Measurements from ENCODE around the gene PIERCE2. TPM values are rescaled to one million over a fixed set of nuclear protein-coding genes. Genes with fewer than 3 reads are reported as not detected.

Gene PIERCE2
- total RNA-seq, 1 experiment from 2014 or later, result 2.9 TPM

GRCh38 chr15:55366981-55367380 is 41.3 kb upstream of the PIERCE2 start:
- no peak for DNase-seq
- Mint-ChIP-seq H3K4me3 (ENCODE audit: low read depth, unreplicated experiment) (no peak overlapping the region), H3K36me3 (ENCODE audit: insufficient read depth, unreplicated experiment) (peaks cover 5% of the 10 kb centered on the region), H3K4me1 (ENCODE audit: low read depth, unreplicated experiment) (no peaks in the 10 kb centered on the region), H3K27me3 (ENCODE audit: unreplicated experiment) (no peaks in the 10 kb centered on the region), H3K27ac (ENCODE audit: unreplicated experiment) (no peak overlapping the region), H3K9me3 (ENCODE audit: low read depth, unreplicated experiment) (no peaks in the 10 kb centered on the region)
- intact Hi-C loops (cut with micrococcal nuclease; ENCODE audit: unreplicated experiment), result no loop called here
- no TSS peak for BruUV-seq (replicated peaks)
- CTCF ChIA-PET, result interaction anchor here (0.6 kb wide), 1 partner anchor 34 kb away, joined by 3 read pairs; no protein-coding TSS in a partner anchor
- TF ChIP-seq, protein P1, sequence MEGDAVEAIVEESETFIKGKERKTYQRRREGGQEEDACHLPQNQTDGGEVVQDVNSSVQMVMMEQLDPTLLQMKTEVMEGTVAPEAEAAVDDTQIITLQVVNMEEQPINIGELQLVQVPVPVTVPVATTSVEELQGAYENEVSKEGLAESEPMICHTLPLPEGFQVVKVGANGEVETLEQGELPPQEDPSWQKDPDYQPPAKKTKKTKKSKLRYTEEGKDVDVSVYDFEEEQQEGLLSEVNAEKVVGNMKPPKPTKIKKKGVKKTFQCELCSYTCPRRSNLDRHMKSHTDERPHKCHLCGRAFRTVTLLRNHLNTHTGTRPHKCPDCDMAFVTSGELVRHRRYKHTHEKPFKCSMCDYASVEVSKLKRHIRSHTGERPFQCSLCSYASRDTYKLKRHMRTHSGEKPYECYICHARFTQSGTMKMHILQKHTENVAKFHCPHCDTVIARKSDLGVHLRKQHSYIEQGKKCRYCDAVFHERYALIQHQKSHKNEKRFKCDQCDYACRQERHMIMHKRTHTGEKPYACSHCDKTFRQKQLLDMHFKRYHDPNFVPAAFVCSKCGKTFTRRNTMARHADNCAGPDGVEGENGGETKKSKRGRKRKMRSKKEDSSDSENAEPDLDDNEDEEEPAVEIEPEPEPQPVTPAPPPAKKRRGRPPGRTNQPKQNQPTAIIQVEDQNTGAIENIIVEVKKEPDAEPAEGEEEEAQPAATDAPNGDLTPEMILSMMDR (IDR thresholded peaks at IDR 0.05; ENCODE audit: unreplicated experiment), result no peak

- H3K9me3 Mint-ChIP-seq (ENCODE audit: low read depth, unreplicated experiment), result no peaks in the 10 kb centered on the region
- H3K36me3 Mint-ChIP-seq (ENCODE audit: insufficient read depth, unreplicated experiment), result peaks cover 12% of the 10 kb centered on the region
- CTCF ChIA-PET, result interaction anchor here (2.4 kb wide), 1 partner anchor 67 kb away, joined by 6 read pairs; no protein-coding TSS in a partner anchor
- no peak overlapping the region for H3K27ac Mint-ChIP-seq (ENCODE audit: unreplicated experiment)
- TF ChIP-seq, protein P1 (IDR thresholded peaks at IDR 0.05; ENCODE audit: unreplicated experiment), result no peak
- no peak for DNase-seq
- no peaks in the 10 kb centered on the region for H3K27me3 Mint-ChIP-seq (ENCODE audit: unreplicated experiment)
- BruUV-seq (replicated peaks), result no TSS peak
- intact Hi-C loops (cut with micrococcal nuclease; ENCODE audit: unreplicated experiment), result loop anchor here (10.0 kb wide), 1 partner anchor 62 kb away; no protein-coding TSS in a partner anchor
- no peak overlapping the region for H3K4me3 Mint-ChIP-seq (ENCODE audit: low read depth, unreplicated experiment)
- peaks cover 12% of the 10 kb centered on the region for H3K4me1 Mint-ChIP-seq (ENCODE audit: low read depth, unreplicated experiment)
These were observed 35.4 kb upstream of the PIERCE2 start for GRCh38 chr15:55372701-55373440.

GRCh38 chr15:55379095-55379494 is 29.2 kb upstream of the PIERCE2 start:
- BruUV-seq (replicated peaks), result no TSS peak
- no peaks in the 10 kb centered on the region for H3K4me1 Mint-ChIP-seq (ENCODE audit: low read depth, unreplicated experiment)
- H3K9me3 Mint-ChIP-seq (ENCODE audit: low read depth, unreplicated experiment), result no peaks in the 10 kb centered on the region
- H3K4me3 Mint-ChIP-seq (ENCODE audit: low read depth, unreplicated experiment), result no peak overlapping the region
- H3K27me3 Mint-ChIP-seq (ENCODE audit: unreplicated experiment), result no peaks in the 10 kb centered on the region
- intact Hi-C loops (cut with micrococcal nuclease; ENCODE audit: unreplicated experiment), result loop anchor here (10.0 kb wide), 1 partner anchor 56 kb away; no protein-coding TSS in a partner anchor
- no peak for DNase-seq
- TF ChIP-seq, protein P1 (IDR thresholded peaks at IDR 0.05; ENCODE audit: unreplicated experiment), result no peak
- CTCF ChIA-PET, result no interaction called here
- H3K36me3 Mint-ChIP-seq (ENCODE audit: insufficient read depth, unreplicated experiment), result peaks cover 15% of the 10 kb centered on the region
- no peak overlapping the region for H3K27ac Mint-ChIP-seq (ENCODE audit: unreplicated experiment)

DNA sequence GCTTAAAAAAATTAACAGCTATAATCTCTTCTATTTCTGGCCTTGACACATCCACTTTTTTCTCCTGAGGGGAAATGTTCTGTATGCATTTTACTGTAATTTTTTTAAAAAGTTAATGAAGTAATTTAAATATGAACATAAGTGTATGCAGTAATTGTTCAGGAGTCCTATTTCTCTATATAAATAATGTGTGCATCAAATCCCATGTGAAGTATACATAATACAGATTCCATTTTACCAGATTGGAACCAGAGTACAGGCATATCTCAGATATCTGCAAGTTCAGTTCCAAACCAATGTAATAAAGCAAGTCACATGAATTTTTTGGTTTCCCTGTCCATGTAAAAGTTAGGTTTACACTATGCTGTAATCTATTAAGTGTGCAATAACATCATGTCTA is 26.7 kb upstream of the PIERCE2 start:
- no peaks in the 10 kb centered on the region for H3K27me3 Mint-ChIP-seq (ENCODE audit: unreplicated experiment)
- DNase-seq, result no peak
- no TSS peak for BruUV-seq (replicated peaks)
- H3K27ac Mint-ChIP-seq (ENCODE audit: unreplicated experiment), result no peak overlapping the region
- H3K4me3 Mint-ChIP-seq (ENCODE audit: low read depth, unreplicated experiment), result no peak overlapping the region
- peaks cover 11% of the 10 kb centered on the region for H3K36me3 Mint-ChIP-seq (ENCODE audit: insufficient read depth, unreplicated experiment)
- H3K4me1 Mint-ChIP-seq (ENCODE audit: low read depth, unreplicated experiment), result no peaks in the 10 kb centered on the region
- intact Hi-C loops (cut with micrococcal nuclease; ENCODE audit: unreplicated experiment), result no loop called here
- TF ChIP-seq, protein P1 (IDR thresholded peaks at IDR 0.05; ENCODE audit: unreplicated experiment), result no peak
- CTCF ChIA-PET, result no interaction called here
- H3K9me3 Mint-ChIP-seq (ENCODE audit: low read depth, unreplicated experiment), result no peaks in the 10 kb centered on the region
